ENCODE measurements around the gene JARID2. TPM values are rescaled to one million over a fixed set of nuclear protein-coding genes. Genes with fewer than 3 reads are reported as not detected.

Gene JARID2
- total RNA-seq, 1 experiment from 2014 or later, result 180 TPM

- TF ChIP-seq, protein P1, sequence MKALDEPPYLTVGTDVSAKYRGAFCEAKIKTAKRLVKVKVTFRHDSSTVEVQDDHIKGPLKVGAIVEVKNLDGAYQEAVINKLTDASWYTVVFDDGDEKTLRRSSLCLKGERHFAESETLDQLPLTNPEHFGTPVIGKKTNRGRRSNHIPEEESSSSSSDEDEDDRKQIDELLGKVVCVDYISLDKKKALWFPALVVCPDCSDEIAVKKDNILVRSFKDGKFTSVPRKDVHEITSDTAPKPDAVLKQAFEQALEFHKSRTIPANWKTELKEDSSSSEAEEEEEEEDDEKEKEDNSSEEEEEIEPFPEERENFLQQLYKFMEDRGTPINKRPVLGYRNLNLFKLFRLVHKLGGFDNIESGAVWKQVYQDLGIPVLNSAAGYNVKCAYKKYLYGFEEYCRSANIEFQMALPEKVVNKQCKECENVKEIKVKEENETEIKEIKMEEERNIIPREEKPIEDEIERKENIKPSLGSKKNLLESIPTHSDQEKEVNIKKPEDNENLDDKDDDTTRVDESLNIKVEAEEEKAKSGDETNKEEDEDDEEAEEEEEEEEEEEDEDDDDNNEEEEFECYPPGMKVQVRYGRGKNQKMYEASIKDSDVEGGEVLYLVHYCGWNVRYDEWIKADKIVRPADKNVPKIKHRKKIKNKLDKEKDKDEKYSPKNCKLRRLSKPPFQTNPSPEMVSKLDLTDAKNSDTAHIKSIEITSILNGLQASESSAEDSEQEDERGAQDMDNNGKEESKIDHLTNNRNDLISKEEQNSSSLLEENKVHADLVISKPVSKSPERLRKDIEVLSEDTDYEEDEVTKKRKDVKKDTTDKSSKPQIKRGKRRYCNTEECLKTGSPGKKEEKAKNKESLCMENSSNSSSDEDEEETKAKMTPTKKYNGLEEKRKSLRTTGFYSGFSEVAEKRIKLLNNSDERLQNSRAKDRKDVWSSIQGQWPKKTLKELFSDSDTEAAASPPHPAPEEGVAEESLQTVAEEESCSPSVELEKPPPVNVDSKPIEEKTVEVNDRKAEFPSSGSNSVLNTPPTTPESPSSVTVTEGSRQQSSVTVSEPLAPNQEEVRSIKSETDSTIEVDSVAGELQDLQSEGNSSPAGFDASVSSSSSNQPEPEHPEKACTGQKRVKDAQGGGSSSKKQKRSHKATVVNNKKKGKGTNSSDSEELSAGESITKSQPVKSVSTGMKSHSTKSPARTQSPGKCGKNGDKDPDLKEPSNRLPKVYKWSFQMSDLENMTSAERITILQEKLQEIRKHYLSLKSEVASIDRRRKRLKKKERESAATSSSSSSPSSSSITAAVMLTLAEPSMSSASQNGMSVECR (CRISPR knock-in tag; IDR thresholded peaks at IDR 0.05; ENCODE audit: borderline replicate concordance), result no peak
- no peak for TF ChIP-seq NFYB (CRISPR knock-in tag; conservative IDR thresholded peaks at IDR 0.05; ENCODE audit: low read depth)
- no peak for TF ChIP-seq IRF2 (CRISPR knock-in tag; IDR thresholded peaks at IDR 0.05; ENCODE audit: borderline replicate concordance, low read depth)
- 0 out of 2 replicates have a peak, but pooled peaks have one; percentile 38 for TF ChIP-seq ATF3 (CRISPR knock-in tag; conservative IDR thresholded peaks at IDR 0.05)
- no peak for TF ChIP-seq NFE2L1 (CRISPR knock-in tag; IDR thresholded peaks at IDR 0.05)
- no peak for TF ChIP-seq SMAD3 (CRISPR knock-in tag; IDR thresholded peaks at IDR 0.05; ENCODE audit: borderline replicate concordance)
- no peak for TF ChIP-seq MXD4 (CRISPR knock-in tag; IDR thresholded peaks at IDR 0.05; ENCODE audit: borderline replicate concordance)
- TF ChIP-seq, protein P2, sequence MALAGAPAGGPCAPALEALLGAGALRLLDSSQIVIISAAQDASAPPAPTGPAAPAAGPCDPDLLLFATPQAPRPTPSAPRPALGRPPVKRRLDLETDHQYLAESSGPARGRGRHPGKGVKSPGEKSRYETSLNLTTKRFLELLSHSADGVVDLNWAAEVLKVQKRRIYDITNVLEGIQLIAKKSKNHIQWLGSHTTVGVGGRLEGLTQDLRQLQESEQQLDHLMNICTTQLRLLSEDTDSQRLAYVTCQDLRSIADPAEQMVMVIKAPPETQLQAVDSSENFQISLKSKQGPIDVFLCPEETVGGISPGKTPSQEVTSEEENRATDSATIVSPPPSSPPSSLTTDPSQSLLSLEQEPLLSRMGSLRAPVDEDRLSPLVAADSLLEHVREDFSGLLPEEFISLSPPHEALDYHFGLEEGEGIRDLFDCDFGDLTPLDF (CRISPR knock-in tag; IDR thresholded peaks at IDR 0.05), result no peak
These were observed 276.6 kb downstream of the JARID2 start (continued) for GRCh38 chr6:15522427-15522826.

- ChIA-PET POLR2A (interaction anchor here (1.6 kb wide), 1 partner anchor 10 kb away, joined by 3 read pairs; no protein-coding TSS in a partner anchor), CTCF (interaction anchor here (0.6 kb wide), 1 partner anchor 293 kb away, joined by 3 read pairs; no protein-coding TSS in a partner anchor)
- ATAC-seq (peak; percentile 24), DNase-seq (ENCODE audit: low spot score) (no peak)
- Mint-ChIP-seq H3K27me3 (ENCODE audit: low read depth) (no peaks in the 10 kb centered on the region; the same call in 1 of the 2 replicates), H3K27ac (peak overlapping the region; percentile 75), H3K4me3 (no peak overlapping the region), H3K4me1 (peaks cover 37% of the 10 kb centered on the region), H3K9me3 (peaks cover 36% of the 10 kb centered on the region), H3K36me3 (peaks cover 91% of the 10 kb centered on the region)
- TF ChIP-seq, protein P3, sequence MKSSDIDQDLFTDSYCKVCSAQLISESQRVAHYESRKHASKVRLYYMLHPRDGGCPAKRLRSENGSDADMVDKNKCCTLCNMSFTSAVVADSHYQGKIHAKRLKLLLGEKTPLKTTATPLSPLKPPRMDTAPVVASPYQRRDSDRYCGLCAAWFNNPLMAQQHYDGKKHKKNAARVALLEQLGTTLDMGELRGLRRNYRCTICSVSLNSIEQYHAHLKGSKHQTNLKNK (CRISPR knock-in tag; IDR thresholded peaks at IDR 0.05), result peak; percentile 2; the same call in 1 of the 2 replicates
- TF ChIP-seq JUN (CRISPR knock-in tag; IDR thresholded peaks at IDR 0.05), result peak; percentile 46; the same call in 1 of the 2 replicates
- TF ChIP-seq ZBTB21 (CRISPR knock-in tag; IDR thresholded peaks at IDR 0.05; ENCODE audit: borderline replicate concordance), result no peak
- TF ChIP-seq FOXJ3 (CRISPR knock-in tag; IDR thresholded peaks at IDR 0.05; ENCODE audit: borderline replicate concordance), result no peak
- TF ChIP-seq, protein P2 (CRISPR knock-in tag; IDR thresholded peaks at IDR 0.05), result no peak
- 0 out of 2 replicates have a peak, but pooled peaks have one; percentile 21 for TF ChIP-seq NR2C2 (CRISPR knock-in tag; IDR thresholded peaks at IDR 0.05)
These were observed 277.1 kb downstream of the JARID2 start for GRCh38 chr6:15522856-15523529.

Measured in WTC11 (cell line).